ENCODE results near the gene IL37. TPM values are rescaled to one million over a fixed set of nuclear protein-coding genes. Genes with fewer than 3 reads are reported as not detected.

Gene IL37
- total and polyA plus RNA-seq, 2 experiments from 2014 or later, result not detected

GRCh38 chr2:112967023-112967422, 56.1 kb downstream of the IL37 start:
- Mint-ChIP-seq H3K4me3 (no peak overlapping the region), H3K36me3 (ENCODE audit: low read depth) (no peaks in the 10 kb centered on the region), H3K27me3 (ENCODE audit: insufficient read depth, low read depth, poor library complexity) (no peaks in the 10 kb centered on the region), H3K9me3 (no peaks in the 10 kb centered on the region), H3K4me1 (no peaks in the 10 kb centered on the region), H3K27ac (no peak overlapping the region)
- no peaks in the 10 kb centered on the region for H4K20me1 ChIP-seq (replicated peaks; ENCODE audit: insufficient read depth)
- no peaks in the 10 kb centered on the region for H3K36me3 ChIP-seq (ENCODE audit: insufficient read depth)
- no peak overlapping the region for H3K4me2 ChIP-seq
- no peaks in the 10 kb centered on the region for H3K27me3 ChIP-seq (ENCODE audit: insufficient read depth)
- H3K4me1 ChIP-seq (ENCODE audit: insufficient read depth), result no peaks in the 10 kb centered on the region
- ATAC-seq (no peak), DNase-seq (ENCODE audit: low spot score) (no peak)
- H3K9me2 ChIP-seq (ENCODE audit: insufficient read depth), result 0 out of 2 replicates have a peak, but pooled peaks cover 3% of the 10 kb centered on the region
- H3K79me2 ChIP-seq (replicated peaks; ENCODE audit: insufficient read depth), result no peaks in the 10 kb centered on the region
- H3K27ac ChIP-seq (ENCODE audit: low read depth), result no peak overlapping the region
- H2AFZ ChIP-seq, result no peak overlapping the region
- H3F3A ChIP-seq (replicated peaks; ENCODE audit: low read depth), result no peaks in the 10 kb centered on the region
- TF ChIP-seq ETS1 (IDR thresholded peaks at IDR 0.05), result no peak
- no peak for TF ChIP-seq NANOG (IDR thresholded peaks at IDR 0.05; ENCODE audit: borderline replicate concordance)
- TF ChIP-seq, protein P1, sequence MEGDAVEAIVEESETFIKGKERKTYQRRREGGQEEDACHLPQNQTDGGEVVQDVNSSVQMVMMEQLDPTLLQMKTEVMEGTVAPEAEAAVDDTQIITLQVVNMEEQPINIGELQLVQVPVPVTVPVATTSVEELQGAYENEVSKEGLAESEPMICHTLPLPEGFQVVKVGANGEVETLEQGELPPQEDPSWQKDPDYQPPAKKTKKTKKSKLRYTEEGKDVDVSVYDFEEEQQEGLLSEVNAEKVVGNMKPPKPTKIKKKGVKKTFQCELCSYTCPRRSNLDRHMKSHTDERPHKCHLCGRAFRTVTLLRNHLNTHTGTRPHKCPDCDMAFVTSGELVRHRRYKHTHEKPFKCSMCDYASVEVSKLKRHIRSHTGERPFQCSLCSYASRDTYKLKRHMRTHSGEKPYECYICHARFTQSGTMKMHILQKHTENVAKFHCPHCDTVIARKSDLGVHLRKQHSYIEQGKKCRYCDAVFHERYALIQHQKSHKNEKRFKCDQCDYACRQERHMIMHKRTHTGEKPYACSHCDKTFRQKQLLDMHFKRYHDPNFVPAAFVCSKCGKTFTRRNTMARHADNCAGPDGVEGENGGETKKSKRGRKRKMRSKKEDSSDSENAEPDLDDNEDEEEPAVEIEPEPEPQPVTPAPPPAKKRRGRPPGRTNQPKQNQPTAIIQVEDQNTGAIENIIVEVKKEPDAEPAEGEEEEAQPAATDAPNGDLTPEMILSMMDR (conservative IDR thresholded peaks at IDR 0.05; ENCODE audit: low read depth in 2 of 2), result no peak
- TF ChIP-seq ZNF331 (CRISPR knock-in tag; IDR thresholded peaks at IDR 0.05; ENCODE audit: low read depth), result no peak
- no peak for TF ChIP-seq EZH2 (IDR thresholded peaks at IDR 0.05; ENCODE audit: low read depth, unreplicated experiment)
- no peak for TF ChIP-seq STAT1 (IDR thresholded peaks at IDR 0.05; ENCODE audit: unreplicated experiment)
- no peak for TF ChIP-seq JUNB (IDR thresholded peaks at IDR 0.05; ENCODE audit: unreplicated experiment)
- no peak for TF ChIP-seq CREB1 (CRISPR knock-in tag; IDR thresholded peaks at IDR 0.05; ENCODE audit: low read depth)
- TF ChIP-seq EZH2phosphoT487 (IDR thresholded peaks at IDR 0.05; ENCODE audit: unreplicated experiment), result no peak
- TF ChIP-seq ZNF114 (CRISPR knock-in tag; IDR thresholded peaks at IDR 0.05), result no peak
- TF ChIP-seq ZNF462 (CRISPR knock-in tag; IDR thresholded peaks at IDR 0.05), result no peak
- TF ChIP-seq REST (IDR thresholded peaks at IDR 0.05; ENCODE audit: unreplicated experiment), result no peak
- no peak for TF ChIP-seq POLR2AphosphoS5 (IDR thresholded peaks at IDR 0.05; ENCODE audit: low read depth)
- no peak overlapping the region for H3K4me3 ChIP-seq
